Right renal cortex interstitium (tissue), 3 donors: ENCODE measurements around the gene LCA5L. TPM values are rescaled to one million over a fixed set of nuclear protein-coding genes. Genes with fewer than 3 reads are reported as not detected.

ENCODE experiments used
- DNase-seq, 3 donors: peaks; one replicate each; pipeline ENCODE4 v3.0.0-alpha.2; 2013; ENCODE audit warnings: low read depth in 3 of 3, low spot score in 2 of 3
- polyA plus RNA-seq, 3 donors: library from polyadenylated mRNA; unstranded; fragments of 120-200 nt; gene quantifications; one replicate each; pipeline ENCODE4 v1.2.1, GENCODE V29; 2013; ENCODE audit not compliant: insufficient read length in 3 of 3

The LCA5L gene
- polyA plus RNA-seq, 3 donors, result 5.0 to 6.5 (median 5.4) TPM

- no peak for DNase-seq
Measured at GRCh38 chr21:39363607-39364555, 81.7 kb downstream of the LCA5L start.

- no peak for DNase-seq
Measured at GRCh38 chr21:39362733-39363132, 82.8 kb downstream of the LCA5L start.

GRCh38 chr21:39359382-39359781, 86.2 kb downstream of the LCA5L start:
- DNase-seq, result no peak

Other genes starting within 250 kb of the LCA5L start
- 10 to 100 TPM; 46.4 to 53.0 (median 50.4) TPM for gene BRWD1, start 132.1 kb downstream of the LCA5L start, polyA plus RNA-seq
- gene HMGN1, start 96.7 kb downstream of the LCA5L start, polyA plus RNA-seq, result 100 to 1,000 TPM; 717 to 797 (median 766) TPM
- 1 to 10 TPM; 4.5 to 6.8 (median 5.8) TPM for gene SH3BGR, start 6.2 kb upstream of the LCA5L start, polyA plus RNA-seq
- gene B3GALT5, start 167.2 kb upstream of the LCA5L start, polyA plus RNA-seq, result 1 to 10 TPM; 1.2 to 1.6 (median 1.4) TPM